Measurements from ENCODE around the gene TNFAIP3. TPM values are rescaled to one million over a fixed set of nuclear protein-coding genes. Genes with fewer than 3 reads are reported as not detected.

Gene TNFAIP3
- total RNA-seq, 4 donors from 2014 or later: 14.4 to 36.2 (median 19.6) TPM

- DNase-seq: no peak
- TF ChIP-seq POLR2A (IDR thresholded peaks at IDR 0.05): no peak
- TF ChIP-seq CTCF (IDR thresholded peaks at IDR 0.05): no peak
- intact Hi-C loops (cut with DNase I; ENCODE audit: low total_unique reads): no loop called here
- Histone ChIP-seq H3K27me3 (no peaks in the 10 kb centered on the region), H3K36me3 (no peaks in the 10 kb centered on the region), H3K4me3 (no peak overlapping the region), H3K4me1 (no peaks in the 10 kb centered on the region), H3K27ac (no peak overlapping the region), H3K9me3 (no peaks in the 10 kb centered on the region)
Observed at GRCh38 chr6:137906020-137906472, 39.0 kb downstream of the TNFAIP3 start.

GRCh38 chr6:137907170-137907569 is 40.1 kb downstream of the TNFAIP3 start:
- DNase-seq: no peak
- Histone ChIP-seq H3K36me3 (no peaks in the 10 kb centered on the region), H3K27ac (no peak overlapping the region), H3K27me3 (no peaks in the 10 kb centered on the region), H3K4me1 (no peaks in the 10 kb centered on the region), H3K9me3 (no peaks in the 10 kb centered on the region), H3K4me3 (no peak overlapping the region)
- TF ChIP-seq CTCF (IDR thresholded peaks at IDR 0.05) (no peak), POLR2A (IDR thresholded peaks at IDR 0.05) (no peak)
- intact Hi-C loops (cut with DNase I; ENCODE audit: low total_unique reads): no loop called here

- Histone ChIP-seq H3K27me3 (no peaks in the 10 kb centered on the region), H3K9me3 (no peaks in the 10 kb centered on the region), H3K27ac (no peak overlapping the region), H3K36me3 (no peaks in the 10 kb centered on the region), H3K4me1 (no peaks in the 10 kb centered on the region), H3K4me3 (no peak overlapping the region)
- TF ChIP-seq CTCF (IDR thresholded peaks at IDR 0.05) (no peak), POLR2A (IDR thresholded peaks at IDR 0.05) (no peak)
- intact Hi-C loops (cut with DNase I; ENCODE audit: low total_unique reads): no loop called here
- DNase-seq: no peak
Observed at GRCh38 chr6:137909533-137909932, 42.5 kb downstream of the TNFAIP3 start.

- DNase-seq: no peak
- no peak overlapping the region for H3K4me3 ChIP-seq
- intact Hi-C loops (cut with DNase I; ENCODE audit: low total_unique reads): no loop called here
- no peaks in the 10 kb centered on the region for H3K36me3 ChIP-seq
- no peaks in the 10 kb centered on the region for H3K27me3 ChIP-seq
- H3K27ac ChIP-seq: no peak overlapping the region
- TF ChIP-seq POLR2A (IDR thresholded peaks at IDR 0.05): no peak
- TF ChIP-seq CTCF (IDR thresholded peaks at IDR 0.05): no peak
- H3K4me1 ChIP-seq: no peaks in the 10 kb centered on the region
- no peaks in the 10 kb centered on the region for H3K9me3 ChIP-seq
Observed at GRCh38 chr6:137910424-137910834, 43.4 kb downstream of the TNFAIP3 start.

- TF ChIP-seq CTCF (IDR thresholded peaks at IDR 0.05) (no peak), POLR2A (IDR thresholded peaks at IDR 0.05) (no peak)
- Histone ChIP-seq H3K36me3 (no peaks in the 10 kb centered on the region), H3K27ac (no peak overlapping the region), H3K4me1 (no peaks in the 10 kb centered on the region), H3K9me3 (no peaks in the 10 kb centered on the region), H3K27me3 (no peaks in the 10 kb centered on the region), H3K4me3 (no peak overlapping the region)
- intact Hi-C loops (cut with DNase I; ENCODE audit: low total_unique reads): no loop called here
- DNase-seq: no peak
Observed at GRCh38 chr6:137910843-137911456, 43.9 kb downstream of the TNFAIP3 start.

Measured in uterus (tissue), 4 donors.